Spinal cord (tissue), 10 donors: ENCODE data around the gene ATRN. TPM values are rescaled to one million over a fixed set of nuclear protein-coding genes. Genes with fewer than 3 reads are reported as not detected.

ENCODE experiments used
- DNase-seq, 6 donors: peaks; one replicate each; pipeline versions ENCODE4 v3.0.0 to v3.0.0-alpha.2; 2013 to 2015; ENCODE audit warnings: low spot score in 6 of 6, low read depth in 4 of 6
- H3K27ac ChIP-seq: one replicate; pipeline ENCODE4 v1.5.1; 2013; ENCODE audit warnings: low read depth, low read length, control low read depth
- H3K27me3 ChIP-seq: one replicate; pipeline ENCODE4 v1.6.1; 2013; ENCODE audit warnings: low read length; ENCODE audit not compliant: control insufficient read depth, insufficient read depth
- H3K36me3 ChIP-seq: one replicate; pipeline ENCODE4 v1.6.1; 2013; ENCODE audit warnings: low read length; ENCODE audit not compliant: control insufficient read depth, insufficient read depth
- H3K4me1 ChIP-seq: one replicate; pipeline ENCODE4 v1.6.1; 2013; ENCODE audit warnings: low read length; ENCODE audit not compliant: control insufficient read depth, insufficient read depth
- H3K4me3 ChIP-seq: one replicate; pipeline ENCODE4 v1.5.1; 2013; ENCODE audit warnings: low read depth, low read length, control low read depth
- H3K9me3 ChIP-seq: one replicate; pipeline ENCODE4 v1.6.1; 2013; ENCODE audit warnings: low read length; ENCODE audit not compliant: control insufficient read depth, insufficient read depth
- WGBS: methylation state at CpG from one replicate; pipeline ENCODE4 v1.1.5; 2013; ENCODE audit warnings: missing lambda C conversion rate; ENCODE audit not compliant: insufficient coverage; 5-methylcytosine and 5-hydroxymethylcytosine counted together
- polyA plus RNA-seq, 2 donors: library from polyadenylated mRNA; unstranded; fragments of 120-200 nt; gene quantifications; one replicate each; pipeline ENCODE4 v1.2.1, GENCODE V29; 2013; ENCODE audit not compliant: insufficient read length in 2 of 2
- total RNA-seq, 2 donors: library from RNA; depleted of rRNA in 1 of 2; stranded (reverse); fragments of 120-200 nt in 1 of 2; fragments of >200 nt in 1 of 2; gene quantifications; one replicate each; pipeline versions ENCODE4 v1.2.3 to v1.2.4, GENCODE V29; 2013 to 2014
- donor health status: healthy.

ATRN gene
- total and polyA plus RNA-seq, 4 donors, result 40.1 to 64.2 (median 46.5) TPM

DNA sequence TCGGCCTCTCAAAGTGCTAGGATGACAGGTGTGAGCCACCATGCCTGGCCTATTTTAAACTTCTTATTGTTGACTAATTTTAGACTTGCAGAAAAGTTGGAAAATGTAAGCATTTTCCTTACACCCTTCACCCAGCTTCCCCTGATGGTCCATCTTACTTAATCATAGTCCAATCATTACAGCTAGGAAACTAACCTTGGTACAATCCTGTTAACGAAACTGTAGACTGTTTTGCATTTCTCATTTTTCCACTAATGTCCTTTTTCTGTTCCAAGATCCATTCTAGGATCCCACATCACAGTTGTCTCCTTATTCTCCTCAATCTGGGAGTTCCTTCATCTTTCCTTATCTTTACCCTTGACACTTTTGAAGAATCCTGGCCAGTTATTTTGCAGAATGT lies 193.0 kb downstream of the ATRN start:
- Histone ChIP-seq H3K36me3 (no peaks in the 10 kb centered on the region), H3K9me3 (no peaks in the 10 kb centered on the region), H3K27me3 (peaks cover 31% of the 10 kb centered on the region), H3K4me3 (no peak overlapping the region), H3K27ac (no peak overlapping the region), H3K4me1 (peaks cover 13% of the 10 kb centered on the region)
- no peak for DNase-seq
- WGBS, result 100% methylated on average over 1 of the region's 2 CpGs

DNA sequence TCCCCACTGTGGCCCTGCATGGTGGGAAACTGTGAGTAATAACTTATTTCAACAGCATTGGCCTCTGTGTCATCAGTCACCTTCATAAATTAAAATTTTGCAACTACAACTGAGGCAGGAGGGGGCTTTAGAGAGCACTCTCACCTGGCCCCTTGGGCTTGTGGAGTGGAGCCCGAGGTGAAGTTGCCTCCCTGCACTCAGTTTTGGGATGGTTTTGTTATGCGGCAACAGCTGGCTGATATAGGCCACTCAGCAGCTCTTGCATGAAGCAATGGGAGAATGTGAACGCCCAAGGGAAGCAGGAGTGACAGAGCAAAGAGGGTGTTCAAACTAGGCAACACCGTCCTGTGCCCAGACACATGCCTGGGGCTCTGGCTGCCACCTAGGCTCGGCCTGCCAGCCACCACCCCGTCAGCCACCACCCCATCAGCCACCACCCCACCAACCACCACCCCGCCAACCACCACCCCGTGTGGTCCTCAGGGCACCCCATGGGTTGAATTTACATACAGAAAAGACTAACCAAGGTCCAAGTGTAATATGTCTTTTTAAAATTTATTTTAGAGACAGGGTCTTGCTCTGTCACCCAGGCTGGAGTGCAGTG lies 196.7 kb downstream of the ATRN start:
- Histone ChIP-seq H3K9me3 (no peaks in the 10 kb centered on the region), H3K36me3 (peaks cover 4% of the 10 kb centered on the region), H3K27ac (no peak overlapping the region), H3K4me3 (no peak overlapping the region), H3K4me1 (peaks cover 4% of the 10 kb centered on the region), H3K27me3 (peaks cover 23% of the 10 kb centered on the region)
- 100% methylated on average over 5 of the region's 8 CpGs for WGBS
- no peak for DNase-seq

DNA sequence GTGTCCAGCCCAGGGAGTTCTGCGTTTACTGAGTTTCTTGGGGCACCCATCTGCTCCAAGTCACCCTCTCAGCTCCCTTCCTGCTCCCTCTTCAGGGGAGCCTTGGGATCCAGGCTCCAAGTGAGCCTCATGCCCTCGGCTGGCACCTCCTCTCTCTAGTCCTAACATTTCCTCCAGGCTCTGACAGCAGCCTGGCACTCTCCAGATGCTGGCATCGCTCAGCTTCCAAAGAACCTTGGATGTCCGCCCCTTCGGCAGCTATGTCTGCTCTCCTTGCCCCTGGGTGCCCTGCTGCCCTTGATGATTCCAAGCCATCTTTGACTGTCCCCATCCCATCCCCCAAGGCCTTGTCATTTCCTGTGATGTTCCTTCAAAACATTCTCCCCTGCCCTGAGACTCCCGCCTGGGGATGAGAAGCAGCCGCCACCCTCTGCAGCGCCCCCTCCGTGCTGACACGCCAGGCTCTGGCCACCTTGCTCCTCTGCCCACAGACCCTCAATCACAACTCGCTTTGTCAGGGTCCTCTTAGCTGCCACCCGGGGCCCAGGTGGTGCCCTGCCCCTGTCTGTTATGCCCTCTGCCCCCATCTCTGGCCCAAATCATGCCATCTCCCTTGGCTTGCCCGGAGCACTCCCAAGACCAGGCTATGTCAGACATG lies 199.0 kb downstream of the ATRN start:
- H3K9me3 ChIP-seq, result no peaks in the 10 kb centered on the region
- H3K4me1 ChIP-seq, result peaks cover 9% of the 10 kb centered on the region
- 76% methylated on average over 13 of the region's 13 CpGs for WGBS
- H3K27me3 ChIP-seq, result peaks cover 42% of the 10 kb centered on the region
- H3K4me3 ChIP-seq, result no peak overlapping the region
- H3K27ac ChIP-seq, result no peak overlapping the region
- H3K36me3 ChIP-seq, result peaks cover 4% of the 10 kb centered on the region
- DNase-seq, result no peak

DNA sequence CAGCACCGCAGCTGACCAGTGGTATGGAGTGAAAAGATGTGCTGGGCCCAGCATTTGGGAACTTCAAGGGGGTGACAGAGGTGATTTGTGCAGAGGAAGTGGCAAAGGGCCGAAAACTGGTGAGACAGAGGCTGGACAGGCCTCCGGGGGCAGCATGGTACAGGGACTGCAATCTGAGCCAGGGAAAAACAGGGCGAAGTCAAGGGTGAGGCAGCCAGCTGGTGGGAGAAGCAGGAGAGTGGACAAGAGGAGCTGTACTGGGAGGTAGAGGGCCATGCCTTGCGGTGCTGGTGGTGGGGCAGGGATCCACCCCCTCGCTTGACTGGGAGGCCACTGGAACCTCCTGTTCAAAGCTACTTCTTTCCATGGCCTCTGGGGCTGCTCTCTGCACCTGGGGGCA lies 199.7 kb downstream of the ATRN start:
- H3K36me3 ChIP-seq, result peaks cover 4% of the 10 kb centered on the region
- 49% methylated on average over 6 of the region's 6 CpGs for WGBS
- peaks cover 9% of the 10 kb centered on the region for H3K4me1 ChIP-seq
- H3K9me3 ChIP-seq, result no peaks in the 10 kb centered on the region
- H3K4me3 ChIP-seq, result no peak overlapping the region
- no peak for DNase-seq
- H3K27ac ChIP-seq, result no peak overlapping the region
- peaks cover 48% of the 10 kb centered on the region for H3K27me3 ChIP-seq

DNA sequence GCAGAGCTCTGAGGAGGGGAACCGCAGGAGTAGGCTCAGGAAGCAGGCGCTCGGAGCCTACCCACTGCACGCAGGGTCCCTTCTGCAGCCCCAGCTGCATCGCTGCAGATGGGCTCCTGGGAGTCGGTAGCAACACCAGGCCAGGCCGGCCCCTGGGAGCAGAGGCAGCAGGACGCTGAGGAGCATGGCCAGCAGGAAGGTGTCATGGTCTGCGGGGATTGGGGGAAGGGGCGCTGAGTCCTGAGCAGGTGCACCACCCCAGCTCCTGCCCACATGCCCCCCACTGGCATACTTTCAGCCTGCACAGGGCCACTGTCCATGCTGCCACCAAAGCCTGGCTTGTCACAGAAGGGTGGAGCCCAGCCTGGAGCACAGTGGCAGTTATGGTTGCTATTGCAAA lies 200.1 kb downstream of the ATRN start:
- no peak overlapping the region for H3K27ac ChIP-seq
- H3K4me1 ChIP-seq, result peaks cover 9% of the 10 kb centered on the region
- WGBS, result 76% methylated on average over 10 of the region's 10 CpGs
- no peak overlapping the region for H3K4me3 ChIP-seq
- DNase-seq, result no peak
- H3K36me3 ChIP-seq, result peaks cover 4% of the 10 kb centered on the region
- no peaks in the 10 kb centered on the region for H3K9me3 ChIP-seq
- H3K27me3 ChIP-seq, result peaks cover 50% of the 10 kb centered on the region

DNA sequence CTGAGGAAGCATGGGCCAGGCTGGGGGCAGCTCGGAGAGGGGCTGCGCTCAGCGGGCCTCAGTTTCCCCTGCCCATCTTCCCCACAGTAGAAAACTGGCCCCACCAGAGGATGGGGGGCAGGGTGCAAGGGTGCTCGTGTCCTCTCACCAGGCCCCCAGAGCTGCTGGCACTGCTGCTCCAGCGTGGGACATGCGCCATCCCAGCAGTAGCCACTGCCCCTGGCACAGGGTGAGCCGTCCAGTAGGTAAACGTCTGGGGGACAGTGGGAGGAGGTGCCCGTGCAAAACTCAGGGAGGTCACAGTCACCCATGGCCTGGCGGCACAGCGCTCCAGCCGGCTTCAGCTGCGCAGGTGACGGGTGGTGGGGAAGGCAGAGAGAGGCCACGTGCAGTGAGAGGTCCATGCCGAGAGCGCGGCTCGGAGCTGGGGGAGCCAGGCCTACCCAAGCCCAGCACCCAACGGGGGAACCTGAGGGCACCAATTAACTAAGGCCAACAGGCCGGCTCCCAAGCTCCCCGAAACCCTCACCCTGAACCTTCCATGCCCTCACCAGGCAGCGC lies 201.2 kb downstream of the ATRN start:
- no peak overlapping the region for H3K4me3 ChIP-seq
- peaks cover 4% of the 10 kb centered on the region for H3K36me3 ChIP-seq
- no peaks in the 10 kb centered on the region for H3K9me3 ChIP-seq
- DNase-seq, result no peak
- peaks cover 18% of the 10 kb centered on the region for H3K4me1 ChIP-seq
- H3K27me3 ChIP-seq, result peaks cover 52% of the 10 kb centered on the region
- 33% methylated on average over 19 of the region's 23 CpGs for WGBS
- no peak overlapping the region for H3K27ac ChIP-seq

DNA sequence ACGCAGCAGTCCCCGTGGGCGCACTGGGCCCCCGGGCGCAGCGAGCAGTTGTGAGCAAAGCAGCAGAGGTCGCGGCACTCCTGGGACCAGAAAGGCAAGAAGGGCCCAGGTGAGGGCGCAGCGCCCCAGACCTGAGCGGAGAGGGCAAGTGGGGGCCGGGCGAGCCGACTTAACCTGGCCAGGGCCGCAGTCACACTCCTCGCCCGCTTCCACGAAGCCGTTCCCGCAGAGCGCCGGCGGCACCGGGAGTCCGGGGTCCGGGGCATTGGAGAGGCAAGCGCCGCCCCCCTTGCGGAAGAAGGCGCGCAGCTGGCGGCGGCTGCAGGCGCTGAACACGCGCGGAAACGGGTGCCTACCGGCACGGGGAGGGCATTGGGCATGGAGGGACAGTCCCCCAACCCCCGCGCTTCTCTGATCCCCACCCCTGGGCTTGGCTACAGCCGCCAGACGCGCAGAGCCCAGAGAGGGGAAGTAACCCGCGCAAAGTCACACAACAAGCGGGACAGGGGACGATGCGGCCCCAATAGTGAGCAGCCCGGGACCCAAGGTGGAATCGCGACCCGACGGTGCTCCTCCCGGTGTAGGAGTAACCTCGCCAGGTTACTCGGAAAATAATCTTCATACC lies 201.8 kb downstream of the ATRN start:
- Histone ChIP-seq H3K36me3 (peaks cover 4% of the 10 kb centered on the region), H3K4me3 (no peak overlapping the region), H3K9me3 (no peaks in the 10 kb centered on the region), H3K4me1 (peaks cover 24% of the 10 kb centered on the region), H3K27me3 (peaks cover 52% of the 10 kb centered on the region), H3K27ac (no peak overlapping the region)
- no peak for DNase-seq
- WGBS, result 9% methylated on average over 56 of the region's 58 CpGs

DNA sequence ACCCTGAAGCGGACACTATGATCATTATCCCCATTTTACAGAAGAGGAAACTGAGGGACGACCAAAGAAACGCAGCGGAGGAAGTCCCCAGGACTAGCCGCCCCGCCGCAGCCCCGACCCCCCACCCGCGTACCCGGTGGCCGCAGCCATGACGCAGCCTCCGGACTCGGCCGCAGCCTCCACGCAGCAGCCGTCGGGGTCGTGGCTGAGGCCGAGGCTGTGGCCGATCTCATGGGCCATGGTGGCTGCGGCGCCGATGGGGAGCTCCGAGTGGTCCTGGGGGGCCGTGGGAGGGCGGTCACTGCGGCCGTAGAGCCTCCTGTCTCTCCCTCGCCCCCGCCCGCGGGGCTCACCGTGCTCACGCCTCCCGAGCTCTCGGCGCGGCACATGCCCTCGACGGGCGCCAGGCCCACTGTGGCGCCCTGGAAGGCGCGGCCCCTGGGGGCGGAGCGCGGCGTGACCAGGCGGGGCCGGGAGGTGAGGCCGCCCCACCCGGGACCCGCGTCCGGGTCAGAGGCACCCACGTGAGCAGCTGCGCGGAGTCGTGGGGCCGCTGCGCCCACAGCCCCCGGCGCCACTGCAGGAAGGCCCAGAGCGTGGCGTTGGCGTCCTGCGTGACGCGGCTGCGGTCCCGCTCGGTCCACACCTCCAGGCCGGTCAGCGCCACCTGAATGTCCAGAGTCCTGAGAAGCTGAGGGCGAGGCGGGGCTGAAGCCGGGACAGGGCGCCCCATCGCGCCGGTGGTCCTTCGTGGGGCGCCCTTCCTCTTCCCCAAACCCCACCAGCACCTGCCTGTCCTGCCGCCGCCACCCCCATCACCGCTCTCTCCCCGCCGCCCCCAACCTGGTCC lies 202.6 kb downstream of the ATRN start:
- H3K4me3 ChIP-seq, result no peak overlapping the region
- H3K27me3 ChIP-seq, result peaks cover 52% of the 10 kb centered on the region
- 44% methylated on average over 88 of the region's 90 CpGs for WGBS
- H3K36me3 ChIP-seq, result peaks cover 4% of the 10 kb centered on the region
- peaks cover 31% of the 10 kb centered on the region for H3K4me1 ChIP-seq
- no peak overlapping the region for H3K27ac ChIP-seq
- DNase-seq, result no peak
- no peaks in the 10 kb centered on the region for H3K9me3 ChIP-seq

DNA sequence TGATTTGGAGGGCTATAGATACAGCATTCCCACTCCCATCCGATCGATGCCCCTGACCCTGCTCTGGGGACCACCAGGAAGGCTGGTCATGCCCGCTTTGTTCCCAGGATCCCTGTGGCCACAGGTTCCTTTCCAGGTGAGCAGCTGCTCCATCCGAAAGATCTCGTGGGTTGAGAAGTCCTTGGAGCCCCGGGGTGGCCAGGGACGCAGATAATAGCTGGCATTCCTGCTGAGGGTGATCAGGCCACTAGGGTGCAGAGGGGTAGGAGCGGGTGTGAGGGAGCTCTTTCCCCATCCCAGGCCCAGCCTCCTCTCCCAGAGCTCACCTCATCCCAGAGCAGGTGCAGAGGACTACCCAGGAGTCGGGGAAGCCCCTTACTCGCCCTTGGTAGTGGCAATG lies 203.6 kb downstream of the ATRN start:
- Histone ChIP-seq H3K4me3 (no peak overlapping the region), H3K9me3 (no peaks in the 10 kb centered on the region), H3K27me3 (peaks cover 52% of the 10 kb centered on the region), H3K4me1 (peaks cover 40% of the 10 kb centered on the region), H3K36me3 (peaks cover 4% of the 10 kb centered on the region), H3K27ac (no peak overlapping the region)
- no peak for DNase-seq
- 79% methylated on average over 8 of the region's 10 CpGs for WGBS
